AG04450 (cell line): ENCODE results near the gene COMMD3. TPM values are rescaled to one million over a fixed set of nuclear protein-coding genes. Genes with fewer than 3 reads are reported as not detected.

ENCODE experiments used
- CTCF ChIA-PET: fragments of 300-600, 350-600 bp; formaldehyde crosslinking; extraction: SDS; loops from one replicate; lab custom pipeline; 2022; ENCODE audit warnings: antibody characterized with exemption, inconsistent platforms; lab: Charles Lee
- POLR2A ChIA-PET: fragments of 350-600 bp; formaldehyde crosslinking; extraction: SDS; loops from one replicate; lab custom pipeline; 2021; ENCODE audit warnings: antibody characterized with exemption, inconsistent platforms; lab: Yijun Ruan, JAX
- DNase-seq: peaks from one replicate; pipeline ENCODE4 v3.0.0-alpha.2; 2011; ENCODE audit warnings: low read depth, low spot score
- H3K27ac ChIP-seq: one replicate; pipeline ENCODE4 v1.5.1; 2012; ENCODE audit warnings: low read depth, low read length, control low read depth
- H3K27me3 ChIP-seq: one replicate; pipeline ENCODE4 v1.6.0; 2012; ENCODE audit warnings: low read length; ENCODE audit not compliant: control insufficient read depth, insufficient read depth
- H3K4me3 ChIP-seq: 2 replicates; pipeline ENCODE4 v1.5.1; 2011; ENCODE audit warnings: mild to moderate bottlenecking, low read depth, low read length, control low read depth
- H3K9me3 ChIP-seq: 2 replicates; pipeline ENCODE4 v1.5.1; 2012; ENCODE audit warnings: low read length; ENCODE audit not compliant: control insufficient read depth, insufficient read depth
- CTCF ChIP-seq: IDR thresholded peaks from 2 replicates; pipeline ENCODE4 v1.5.1; 2011; ENCODE audit warnings: low read depth, low read length, control low read depth, inconsistent platforms
- polyA plus RNA-seq: library from polyadenylated mRNA; depleted of rRNA; stranded (reverse); fragments of >200 nt; gene quantifications from 2 replicates; pipeline ENCODE4 v1.2.3, GENCODE V29; 2011

COMMD3 gene
- polyA plus RNA-seq, 1 experiment: 64.7 TPM

GRCh38 chr10:22285130-22285529 is 31.1 kb upstream of the COMMD3 start:
- CTCF ChIA-PET: interaction anchor here (0.7 kb wide), 1 partner anchor 1182 kb away, joined by 6 read pairs; no protein-coding TSS in a partner anchor
- POLR2A ChIA-PET: no interaction called here

GRCh38 chr10:22293747-22294404 is 22.3 kb upstream of the COMMD3 start:
- no peak for DNase-seq
- POLR2A ChIA-PET: no interaction called here
- no peak for TF ChIP-seq CTCF
- H3K27me3 ChIP-seq: no peaks in the 10 kb centered on the region
- H3K9me3 ChIP-seq: no peaks in the 10 kb centered on the region
- H3K27ac ChIP-seq: no peak overlapping the region
- CTCF ChIA-PET: no interaction called here
- no peak overlapping the region for H3K4me3 ChIP-seq

More at GRCh38 chr10:22285130-22285529, 31.1 kb upstream of the COMMD3 start:
- H3K27ac ChIP-seq: no peak overlapping the region
- no peak for TF ChIP-seq CTCF
- peaks cover 4% of the 10 kb centered on the region for H3K27me3 ChIP-seq
- no peak for DNase-seq
- H3K9me3 ChIP-seq: no peaks in the 10 kb centered on the region
- H3K4me3 ChIP-seq: no peak overlapping the region

- TF ChIP-seq CTCF: no peak
- CTCF ChIA-PET: no interaction called here
These were observed 21.5 kb upstream of the COMMD3 start for GRCh38 chr10:22294694-22295093.

GRCh38 chr10:22301193-22301592 is 15.0 kb upstream of the COMMD3 start:
- CTCF ChIA-PET: no interaction called here

More at GRCh38 chr10:22294694-22295093, 21.5 kb upstream of the COMMD3 start:
- no peak overlapping the region for H3K4me3 ChIP-seq
- no peaks in the 10 kb centered on the region for H3K9me3 ChIP-seq
- POLR2A ChIA-PET: no interaction called here
- H3K27me3 ChIP-seq: no peaks in the 10 kb centered on the region
- no peak overlapping the region for H3K27ac ChIP-seq
- DNase-seq: no peak

More at GRCh38 chr10:22301193-22301592, 15.0 kb upstream of the COMMD3 start:
- no peaks in the 10 kb centered on the region for H3K27me3 ChIP-seq
- no peaks in the 10 kb centered on the region for H3K9me3 ChIP-seq
- H3K4me3 ChIP-seq: no peak overlapping the region
- H3K27ac ChIP-seq: no peak overlapping the region
- DNase-seq: no peak
- POLR2A ChIA-PET: no interaction called here
- 0 out of 2 replicates have a peak, but pooled peaks have one; percentile 7 for TF ChIP-seq CTCF
